ENCODE data around the gene TNFAIP1. TPM values are rescaled to one million over a fixed set of nuclear protein-coding genes. Genes with fewer than 3 reads are reported as not detected.
A peak's percentile ranks its signal among the peaks of the same experiment; 100 is the strongest.

Gene TNFAIP1
- total and polyA plus RNA-seq, 9 donors = 13.4 to 37.9 (median 31.5) TPM

GRCh38 chr17:28384281-28385036 lies 48.9 kb downstream of the TNFAIP1 start:
- H3K27me3 ChIP-seq = no peaks in the 10 kb centered on the region
- H3K9me3 ChIP-seq = no peaks in the 10 kb centered on the region
- WGBS, 3 donors = 67 to 73% (median 71%) methylated on average over 56 of the region's 56 CpGs
- no peak for TF ChIP-seq EP300 (IDR thresholded peaks at IDR 0.05)
- no peak for TF ChIP-seq POLR2A (IDR thresholded peaks at IDR 0.05)
- TF ChIP-seq CTCF (IDR thresholded peaks at IDR 0.05) = no peak
- no peak overlapping the region for H3K27ac ChIP-seq
- DNase-seq = no peak
- H3K36me3 ChIP-seq = no peaks in the 10 kb centered on the region
- H3K4me3 ChIP-seq = peak overlapping the region; percentile 20
- no peaks in the 10 kb centered on the region for H3K4me1 ChIP-seq (ENCODE audit: insufficient read depth)
- intact Hi-C loops (cut with DNase I) = no loop called here

- Histone ChIP-seq H3K4me3 (peak overlapping the region; percentile 20), H3K4me1 (ENCODE audit: insufficient read depth) (no peaks in the 10 kb centered on the region), H3K36me3 (no peaks in the 10 kb centered on the region), H3K9me3 (no peaks in the 10 kb centered on the region), H3K27ac (no peak overlapping the region), H3K27me3 (no peaks in the 10 kb centered on the region)
- intact Hi-C loops (cut with DNase I) = no loop called here
- WGBS, 3 donors = 71 to 74% (median 72%) methylated on average over 28 to 29 of the region's 29 CpGs
- DNase-seq = peak in 1 of 5 donors; percentile 28
- TF ChIP-seq CTCF (IDR thresholded peaks at IDR 0.05) (no peak), EP300 (IDR thresholded peaks at IDR 0.05) (no peak), POLR2A (IDR thresholded peaks at IDR 0.05) (no peak)
Observed at GRCh38 chr17:28385037-28385400, 49.5 kb downstream of the TNFAIP1 start.

- Histone ChIP-seq H3K27me3 (no peaks in the 10 kb centered on the region), H3K36me3 (no peaks in the 10 kb centered on the region), H3K4me3 (no peak overlapping the region), H3K9me3 (no peaks in the 10 kb centered on the region), H3K27ac (no peak overlapping the region), H3K4me1 (ENCODE audit: insufficient read depth) (no peaks in the 10 kb centered on the region)
- DNase-seq = peak in 1 of 5 donors; percentile 19
- intact Hi-C loops (cut with DNase I) = no loop called here
- TF ChIP-seq EP300 (IDR thresholded peaks at IDR 0.05) (no peak), POLR2A (IDR thresholded peaks at IDR 0.05) (no peak), CTCF (IDR thresholded peaks at IDR 0.05) (no peak)
- 91 to 94% (median 93%) methylated on average over 8 of the region's 8 CpGs for WGBS, 3 donors
Observed at GRCh38 chr17:28385406-28385805, 49.8 kb downstream of the TNFAIP1 start.

- no peaks in the 10 kb centered on the region for H3K27me3 ChIP-seq
- H3K36me3 ChIP-seq = no peaks in the 10 kb centered on the region
- DNase-seq = no peak
- no peak overlapping the region for H3K27ac ChIP-seq
- no peak overlapping the region for H3K4me3 ChIP-seq
- no peaks in the 10 kb centered on the region for H3K9me3 ChIP-seq
- H3K4me1 ChIP-seq (ENCODE audit: insufficient read depth) = no peaks in the 10 kb centered on the region
- intact Hi-C loops (cut with DNase I) = no loop called here
- TF ChIP-seq EP300 (IDR thresholded peaks at IDR 0.05) = no peak
- TF ChIP-seq POLR2A (IDR thresholded peaks at IDR 0.05) = no peak
- no peak for TF ChIP-seq CTCF (IDR thresholded peaks at IDR 0.05)
Observed at GRCh38 chr17:28386391-28386790, 50.8 kb downstream of the TNFAIP1 start.
